ENCODE measurements around the gene SLC7A5.
"Not testable (repeated sequence)": the region's sequence is repeated elsewhere in the genome, so short reads cannot be mapped to it uniquely, and the experiment has no call there.

Gene SLC7A5

GRCh38 chr16:87860553-87861299 is 8.6 kb downstream of the SLC7A5 start:
- DNase-seq = peak; percentile 68

DNA sequence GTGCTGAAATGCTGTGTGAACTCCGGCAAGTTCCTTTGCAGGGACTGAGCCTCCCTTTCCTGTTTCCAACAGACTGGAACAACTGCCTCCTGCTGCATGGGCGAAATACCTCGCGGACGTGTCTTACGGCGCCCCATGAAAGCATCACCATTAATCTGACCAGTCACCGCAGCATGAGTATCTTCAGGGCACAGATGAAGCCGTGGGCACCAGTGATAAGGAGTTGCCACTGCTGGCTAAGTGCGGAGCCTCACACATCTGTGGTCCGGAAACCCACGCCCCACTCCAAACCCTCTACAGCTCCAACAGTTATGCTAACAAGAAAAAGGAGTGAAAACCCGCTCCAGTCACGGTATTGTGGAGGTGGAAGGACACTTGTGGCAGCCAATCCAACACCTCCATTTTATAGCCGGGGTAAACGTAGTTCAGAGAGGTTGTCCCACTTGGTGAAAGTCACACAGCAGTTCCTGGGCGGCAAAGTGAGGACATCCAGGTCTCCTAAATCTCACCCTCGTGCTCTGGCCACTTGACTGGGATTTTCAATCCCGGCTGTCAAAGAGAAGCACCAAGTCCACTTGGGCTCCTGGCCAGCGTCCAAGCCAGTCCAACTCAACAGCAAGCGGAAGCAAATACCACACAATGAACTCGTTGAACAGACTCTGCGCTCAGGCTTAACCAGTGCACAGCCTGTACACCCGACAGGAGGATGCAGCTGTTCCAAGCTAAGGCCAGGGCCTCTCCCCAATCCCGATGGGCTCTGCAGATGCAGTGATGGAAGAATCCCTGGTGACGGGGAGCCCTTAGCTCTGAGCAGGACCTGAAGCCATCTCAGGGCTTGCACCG is 10.9 kb downstream of the SLC7A5 start:
- DNase-seq = not testable (repeated sequence)

DNA sequence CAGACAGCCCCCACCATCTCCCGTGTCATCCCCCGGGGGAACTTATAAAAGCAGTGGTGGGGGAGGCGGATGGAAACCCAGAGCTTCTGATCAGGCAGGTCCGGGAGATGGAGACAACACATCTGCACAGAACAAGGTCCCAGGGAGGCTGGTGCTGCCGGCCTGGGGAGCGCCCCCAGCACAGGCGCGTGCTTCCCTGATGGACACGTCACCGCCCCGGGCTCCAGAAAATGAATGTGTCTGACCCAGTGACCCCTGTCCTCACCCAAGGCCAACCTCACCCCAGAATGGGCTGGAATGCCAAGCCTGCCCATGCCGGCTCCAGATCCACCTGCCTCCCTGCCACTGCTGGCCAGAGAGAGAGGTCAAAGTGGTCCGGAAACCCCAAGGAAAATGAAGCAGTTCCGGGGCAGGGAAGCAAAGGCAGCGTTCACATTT is 12.5 kb downstream of the SLC7A5 start:
- DNase-seq = no peak

DNA sequence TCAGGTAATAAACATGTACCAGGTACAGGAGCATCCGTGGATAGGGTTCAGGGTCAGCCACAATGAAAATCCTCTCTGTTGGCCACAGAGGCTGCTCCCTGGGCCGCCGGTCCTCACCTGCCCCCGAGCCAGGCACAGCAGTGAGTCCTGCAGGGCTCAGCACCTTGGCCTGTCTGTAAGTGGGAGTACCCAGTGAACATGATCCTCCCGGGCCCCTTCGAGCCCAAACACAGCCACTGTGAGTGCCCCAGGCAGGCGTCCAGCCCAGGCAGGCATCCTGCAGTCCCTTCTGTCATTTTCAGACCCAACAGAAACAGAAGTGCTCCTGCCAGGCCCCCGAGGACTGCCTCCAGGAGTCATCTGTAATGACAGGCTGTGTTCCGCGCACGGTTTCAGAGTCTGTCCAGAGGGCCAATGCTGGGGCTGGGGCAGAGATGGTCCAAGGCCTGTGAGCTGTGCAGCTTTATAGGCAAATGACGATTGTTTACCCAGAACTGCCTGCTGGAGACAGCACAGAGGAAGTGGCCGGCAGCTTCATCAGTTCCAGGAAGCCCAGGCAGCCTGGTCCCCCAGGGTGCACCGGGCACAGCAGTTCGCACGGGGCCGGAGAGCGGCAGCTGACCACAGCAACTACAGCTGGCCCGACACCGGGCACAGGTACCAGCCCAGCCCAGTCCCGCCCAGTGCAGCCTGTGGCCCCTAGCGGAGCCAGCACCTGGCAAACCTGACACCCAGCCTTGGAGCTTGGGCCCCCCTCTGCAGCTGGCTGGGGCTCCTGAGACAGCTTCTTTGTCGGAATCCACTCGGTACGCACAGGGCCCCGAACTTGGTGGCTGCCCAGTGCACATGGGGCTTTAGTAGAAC is 13.2 kb downstream of the SLC7A5 start:
- DNase-seq = no peak

- no peak for DNase-seq
Observed at GRCh38 chr16:87854907-87855683, 14.2 kb downstream of the SLC7A5 start.

DNA sequence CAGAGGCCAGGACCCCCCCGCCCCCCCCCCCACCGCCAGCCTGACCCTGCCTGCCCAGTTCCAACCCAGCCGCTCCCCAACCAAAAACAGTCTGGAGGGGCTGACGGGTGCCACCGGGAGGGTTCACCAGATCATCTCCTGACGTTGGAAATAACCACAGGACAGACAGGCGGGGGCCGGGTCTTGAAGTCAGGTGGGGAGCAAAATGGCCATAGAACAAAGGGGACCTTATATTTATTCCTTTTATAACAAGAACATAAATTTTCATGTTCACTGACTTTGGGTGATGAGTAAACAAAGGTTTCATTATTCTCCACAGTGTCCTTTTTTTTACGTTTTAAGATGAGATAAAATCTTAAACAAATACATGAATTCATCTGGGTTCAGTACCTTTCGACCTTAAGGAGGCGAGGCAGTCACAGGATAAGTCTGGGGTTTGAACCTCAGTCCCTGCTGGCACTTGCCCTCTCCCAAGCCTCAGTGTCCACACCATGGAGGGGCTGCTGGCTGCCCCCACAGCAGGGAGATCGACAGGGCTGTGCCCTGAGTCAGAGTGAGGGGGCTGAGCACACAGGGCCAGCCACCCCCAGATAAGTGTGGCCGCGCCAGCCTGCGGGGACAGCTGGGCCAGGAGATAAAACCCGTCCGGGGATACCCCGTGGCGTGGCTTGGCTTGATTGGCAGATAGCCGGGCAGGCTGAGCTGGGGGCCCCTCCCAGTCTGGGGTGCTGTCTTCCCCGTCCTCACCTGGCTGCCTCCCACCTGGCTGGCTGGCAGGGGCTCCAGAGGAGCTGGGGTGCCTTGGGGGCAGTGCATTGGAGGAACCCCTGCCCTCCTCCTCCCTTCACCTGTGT is 15.0 kb downstream of the SLC7A5 start:
- no peak for DNase-seq

GRCh38 chr16:87853411-87854052 is 15.8 kb downstream of the SLC7A5 start:
- DNase-seq = peak; percentile 74

DNA sequence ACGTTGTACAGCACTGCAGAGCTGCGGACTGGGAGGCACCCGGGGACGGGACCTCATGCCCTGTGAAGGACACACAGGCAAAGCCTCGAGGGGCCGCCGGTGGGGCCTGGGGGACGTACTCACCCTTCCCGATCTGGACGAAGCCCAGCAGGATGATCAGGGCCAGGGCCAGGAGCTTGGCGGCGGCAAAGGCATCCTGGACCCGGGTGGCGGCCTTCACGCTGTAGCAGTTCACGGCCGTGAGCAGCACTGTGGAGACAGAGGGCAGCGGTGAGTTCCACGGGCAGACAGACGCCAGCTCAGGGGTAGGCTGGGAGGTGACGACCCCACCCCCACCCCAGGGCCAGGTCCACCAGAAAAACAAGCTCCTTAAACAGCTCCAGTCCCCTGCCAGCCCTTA is 17.7 kb downstream of the SLC7A5 start:
- peak; percentile 12 for DNase-seq

GRCh38 chr16:87851141-87851587 is 18.1 kb downstream of the SLC7A5 start:
- DNase-seq = no peak

GRCh38 chr16:87850009-87851006 is 19.0 kb downstream of the SLC7A5 start:
- peak; percentile 78 for DNase-seq

DNA sequence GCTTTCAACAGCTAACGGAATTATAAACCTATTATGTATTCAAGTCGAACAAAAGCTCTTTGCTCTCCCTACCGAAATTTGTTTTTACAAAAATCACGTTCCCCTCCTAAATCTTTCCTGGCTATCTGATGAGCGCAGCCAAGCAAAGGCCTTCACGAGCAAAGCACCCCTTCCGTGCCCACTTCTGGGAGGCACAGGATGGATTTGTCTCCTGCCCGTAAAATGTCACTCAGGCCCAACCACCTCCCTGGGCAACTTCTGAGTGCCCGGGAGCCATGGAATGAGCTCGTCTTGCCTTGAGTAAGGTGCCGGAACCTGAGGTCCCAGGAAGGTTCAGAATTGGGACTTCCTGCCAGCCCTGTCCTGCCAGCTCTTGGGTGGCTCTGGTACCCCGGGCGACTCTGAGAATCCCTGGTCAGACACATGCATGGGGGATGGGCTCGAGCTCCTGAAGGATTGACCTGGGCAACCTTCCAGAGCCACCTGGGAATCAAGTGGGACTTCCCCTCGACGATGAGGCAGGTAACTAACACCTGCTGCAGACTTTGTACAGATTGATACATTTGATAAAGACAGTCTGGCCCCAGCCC is 19.8 kb downstream of the SLC7A5 start:
- no peak for DNase-seq

- DNase-seq = no peak
Observed at GRCh38 chr16:87848676-87849345, 20.5 kb downstream of the SLC7A5 start.

- no peak for DNase-seq
Observed at GRCh38 chr16:87847785-87848675, 21.3 kb downstream of the SLC7A5 start.

- no peak for DNase-seq
Observed at GRCh38 chr16:87847467-87847784, 21.9 kb downstream of the SLC7A5 start.

DNA sequence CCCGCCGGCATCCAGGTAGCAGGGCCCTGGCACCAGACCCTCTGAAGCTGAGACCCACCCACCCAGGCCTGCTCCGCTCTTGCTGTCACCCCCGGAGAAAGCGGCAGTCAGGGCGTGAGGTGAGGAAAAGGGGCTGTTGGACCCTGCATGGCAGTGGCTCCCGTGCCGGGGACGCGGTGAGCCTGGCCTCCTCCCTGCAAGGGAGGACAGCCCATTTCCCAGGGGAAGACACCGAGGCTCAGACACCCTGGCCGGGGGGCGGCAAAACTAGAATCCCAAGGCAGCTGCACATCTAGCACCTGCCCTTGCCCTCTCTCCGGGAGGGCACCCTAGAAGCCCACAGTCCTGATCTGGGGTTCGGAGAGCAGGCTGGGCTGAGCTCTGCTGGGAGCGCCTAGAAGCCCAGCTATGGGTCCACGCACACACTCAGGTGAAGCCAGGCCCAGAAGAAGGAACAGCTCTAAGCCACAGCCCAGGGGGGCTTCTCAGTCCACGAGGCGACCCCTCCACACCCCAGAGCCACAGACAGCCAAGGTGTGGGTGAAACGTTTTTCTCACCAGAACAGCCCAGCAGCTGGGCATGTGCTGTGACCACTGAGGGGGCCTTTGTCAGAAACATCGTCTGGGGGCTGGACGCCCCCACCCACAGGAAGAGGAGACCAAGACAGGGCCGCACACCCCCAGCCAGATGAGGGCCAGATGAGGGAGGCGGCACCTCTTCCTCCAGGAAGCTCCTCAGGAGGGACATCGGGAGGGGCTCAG is 22.4 kb downstream of the SLC7A5 start:
- no peak for DNase-seq

GRCh38 chr16:87845807-87846619 is 23.3 kb downstream of the SLC7A5 start:
- no peak for DNase-seq

Measured in NCI-H82 (cell line).